ENCODE data around the gene TMEM51. TPM values are rescaled to one million over a fixed set of nuclear protein-coding genes. Genes with fewer than 3 reads are reported as not detected.
"Not testable (repeated sequence)": the region's sequence is repeated elsewhere in the genome, so short reads cannot be mapped to it uniquely, and the experiment has no call there.

TMEM51 gene
- total RNA-seq, 2 experiments from 2014 or later, result 0.14 to 0.15 TPM

DNA sequence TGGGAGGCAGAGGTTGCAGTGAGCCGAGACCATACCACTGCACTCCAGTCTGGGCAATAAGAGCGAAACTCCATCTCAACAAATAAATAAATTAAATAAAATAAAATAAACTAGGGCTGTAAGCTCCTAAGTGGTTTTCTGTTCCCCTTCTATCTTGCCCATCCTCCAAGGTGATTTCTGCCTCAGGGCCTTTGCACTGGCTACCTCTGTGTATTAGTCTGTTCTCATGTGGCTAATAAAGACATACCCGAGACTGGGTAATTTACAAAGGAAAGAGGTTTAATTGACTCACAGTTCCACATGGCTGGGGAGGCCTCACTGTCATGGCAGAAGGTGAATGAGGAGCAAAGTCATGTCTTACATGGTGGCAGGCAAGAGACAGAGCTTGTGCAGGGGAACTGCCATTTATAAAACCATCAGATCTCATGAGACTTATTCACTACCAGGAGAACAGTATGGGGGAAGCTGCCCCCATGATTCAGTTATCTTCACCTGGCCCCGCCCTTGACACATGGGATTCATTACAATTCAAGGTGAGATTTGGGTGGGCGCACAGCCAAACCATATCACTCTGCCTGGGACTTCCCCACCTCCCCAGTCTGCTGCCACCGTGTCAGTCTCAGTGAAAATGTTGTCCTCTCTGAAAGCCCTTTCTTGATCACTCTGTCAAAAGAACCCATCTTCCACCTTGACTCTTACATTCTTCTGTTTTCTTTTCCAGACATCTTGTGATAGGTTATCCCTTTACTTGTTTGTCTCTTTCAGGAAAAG, 22.0 kb downstream of the TMEM51 start:
- peaks cover 19% of the 10 kb centered on the region for H3K4me1 Mint-ChIP-seq (ENCODE audit: low read depth)
- intact Hi-C loops (cut with micrococcal nuclease); H3K4me3 Mint-ChIP-seq; H3K9me3 Mint-ChIP-seq; H3K27ac Mint-ChIP-seq; H3K36me3 Mint-ChIP-seq (ENCODE audit: low read depth); H3K27me3 Mint-ChIP-seq (ENCODE audit: low read depth); CTCF ChIA-PET: not testable (repeated sequence)
- DNase-seq, result peak; percentile 13

- Mint-ChIP-seq H3K36me3 (ENCODE audit: low read depth) (no peaks in the 10 kb centered on the region), H3K27me3 (ENCODE audit: low read depth) (peaks cover 7% of the 10 kb centered on the region), H3K9me3 (peaks cover 3% of the 10 kb centered on the region), H3K4me1 (ENCODE audit: low read depth) (peaks cover 19% of the 10 kb centered on the region), H3K4me3 (no peak overlapping the region), H3K27ac (no peak overlapping the region)
- intact Hi-C loops (cut with micrococcal nuclease), result no loop called here
- no peak for DNase-seq
- CTCF ChIA-PET, result no interaction called here
These were observed 22.6 kb downstream of the TMEM51 start for GRCh38 chr1:15176120-15176519.

DNA sequence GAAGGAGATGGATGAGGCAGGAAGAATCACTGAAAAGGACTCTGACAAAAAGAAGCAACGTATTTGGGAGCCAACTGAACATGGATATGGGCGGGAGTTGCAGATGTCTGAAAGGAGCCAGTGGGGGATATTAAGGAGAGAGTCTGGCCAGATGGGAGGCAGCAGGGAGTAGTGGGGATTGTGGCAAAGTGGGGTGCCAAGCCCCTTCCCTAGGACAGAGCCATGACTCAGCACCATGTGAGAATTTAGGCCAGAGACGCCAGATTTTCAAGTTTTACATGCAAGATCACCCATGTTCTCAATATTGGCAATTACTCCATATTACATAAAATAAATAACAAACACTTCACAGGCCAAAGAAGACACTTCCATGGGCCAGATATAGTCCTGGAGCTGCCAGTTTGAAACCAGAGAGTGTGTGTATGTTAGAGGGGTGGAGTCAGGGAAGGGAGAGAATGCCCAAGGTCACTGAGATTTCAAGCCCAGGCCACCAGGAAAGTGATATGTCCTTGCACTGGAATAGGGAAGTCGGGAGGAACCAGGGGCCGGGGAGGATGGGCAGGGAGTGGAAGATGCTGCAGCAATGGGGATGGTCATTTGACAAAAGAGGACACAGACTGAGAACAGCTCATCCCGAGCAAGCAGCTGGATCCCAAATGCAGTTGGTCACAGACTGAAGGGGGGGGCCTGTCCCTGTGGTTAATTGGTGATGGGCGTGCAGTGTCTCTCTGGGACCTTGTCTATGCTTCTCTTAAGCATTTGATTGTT, 23.5 kb downstream of the TMEM51 start:
- H3K27me3 Mint-ChIP-seq (ENCODE audit: low read depth), result peaks cover 4% of the 10 kb centered on the region

DNA sequence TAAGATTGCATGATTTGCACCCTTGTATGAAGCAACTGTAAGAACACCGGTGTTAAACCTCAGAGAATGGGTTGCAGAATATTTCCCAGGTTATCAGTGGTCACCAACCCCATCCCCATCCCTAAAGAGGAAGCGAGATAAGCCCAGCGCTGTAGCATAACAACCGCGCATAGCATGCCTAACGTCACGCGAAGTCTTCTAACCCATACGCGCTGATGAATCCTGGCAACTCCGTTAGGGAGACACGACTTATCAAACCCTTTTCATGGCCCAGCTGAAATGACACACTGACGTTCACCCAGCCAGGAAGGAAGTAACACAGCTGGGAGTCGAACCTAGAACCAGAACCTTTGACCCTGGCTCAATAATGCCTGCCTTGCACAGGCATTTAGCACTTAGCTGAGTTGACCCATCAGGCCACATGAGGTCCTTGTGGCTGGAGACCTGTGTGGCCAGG, 24.2 kb downstream of the TMEM51 start:
- Mint-ChIP-seq H3K36me3 (ENCODE audit: low read depth) (no peaks in the 10 kb centered on the region), H3K27ac (no peak overlapping the region), H3K4me1 (ENCODE audit: low read depth) (peaks cover 19% of the 10 kb centered on the region), H3K4me3 (no peak overlapping the region), H3K9me3 (peaks cover 3% of the 10 kb centered on the region), H3K27me3 (ENCODE audit: low read depth) (peaks cover 4% of the 10 kb centered on the region)
- intact Hi-C loops (cut with micrococcal nuclease), result no loop called here
- no peak for DNase-seq
- CTCF ChIA-PET, result no interaction called here

More for the DNA sequence above, 23.5 kb downstream of the TMEM51 start:
- no peak overlapping the region for H3K4me3 Mint-ChIP-seq
- DNase-seq, result no peak
- intact Hi-C loops (cut with micrococcal nuclease), result no loop called here
- no peak overlapping the region for H3K27ac Mint-ChIP-seq
- no peaks in the 10 kb centered on the region for H3K36me3 Mint-ChIP-seq (ENCODE audit: low read depth)
- CTCF ChIA-PET, result no interaction called here
- peaks cover 3% of the 10 kb centered on the region for H3K9me3 Mint-ChIP-seq
- peaks cover 19% of the 10 kb centered on the region for H3K4me1 Mint-ChIP-seq (ENCODE audit: low read depth)

GRCh38 chr1:15178571-15179484, 25.3 kb downstream of the TMEM51 start:
- Mint-ChIP-seq H3K4me3 (no peak overlapping the region), H3K27ac (no peak overlapping the region), H3K27me3 (ENCODE audit: low read depth) (peaks cover 4% of the 10 kb centered on the region), H3K36me3 (ENCODE audit: low read depth) (no peaks in the 10 kb centered on the region), H3K4me1 (ENCODE audit: low read depth) (peaks cover 16% of the 10 kb centered on the region), H3K9me3 (peaks cover 3% of the 10 kb centered on the region)
- DNase-seq, result no peak
- intact Hi-C loops (cut with micrococcal nuclease), result no loop called here
- CTCF ChIA-PET, result interaction anchor here (1.5 kb wide), 1 partner anchor 93 kb away, joined by 3 read pairs; no protein-coding TSS in a partner anchor

GRCh38 chr1:15179485-15179883, 25.9 kb downstream of the TMEM51 start:
- intact Hi-C loops (cut with micrococcal nuclease), result no loop called here
- CTCF ChIA-PET, result interaction anchor here (1.5 kb wide), 1 partner anchor 92 kb away, joined by 3 read pairs; no protein-coding TSS in a partner anchor
- peaks cover 7% of the 10 kb centered on the region for H3K27me3 Mint-ChIP-seq (ENCODE audit: low read depth)
- DNase-seq, result no peak
- H3K36me3 Mint-ChIP-seq (ENCODE audit: low read depth), result no peaks in the 10 kb centered on the region
- no peak overlapping the region for H3K27ac Mint-ChIP-seq
- H3K4me1 Mint-ChIP-seq (ENCODE audit: low read depth), result peaks cover 11% of the 10 kb centered on the region
- H3K4me3 Mint-ChIP-seq, result no peak overlapping the region
- H3K9me3 Mint-ChIP-seq, result peaks cover 3% of the 10 kb centered on the region

- Mint-ChIP-seq H3K4me3 (no peak overlapping the region), H3K9me3 (peaks cover 3% of the 10 kb centered on the region), H3K27ac (no peak overlapping the region), H3K4me1 (ENCODE audit: low read depth) (peaks cover 6% of the 10 kb centered on the region), H3K36me3 (ENCODE audit: low read depth) (no peaks in the 10 kb centered on the region), H3K27me3 (ENCODE audit: low read depth) (peaks cover 7% of the 10 kb centered on the region)
- no peak for DNase-seq
- intact Hi-C loops (cut with micrococcal nuclease), result no loop called here
- CTCF ChIA-PET, result interaction anchor here (0.8 to 1.5 kb wide), 2 partner anchors 92 kb away, joined by 3 read pairs; no protein-coding TSS in a partner anchor
These were observed 26.6 kb downstream of the TMEM51 start for GRCh38 chr1:15180189-15180588.

DNA sequence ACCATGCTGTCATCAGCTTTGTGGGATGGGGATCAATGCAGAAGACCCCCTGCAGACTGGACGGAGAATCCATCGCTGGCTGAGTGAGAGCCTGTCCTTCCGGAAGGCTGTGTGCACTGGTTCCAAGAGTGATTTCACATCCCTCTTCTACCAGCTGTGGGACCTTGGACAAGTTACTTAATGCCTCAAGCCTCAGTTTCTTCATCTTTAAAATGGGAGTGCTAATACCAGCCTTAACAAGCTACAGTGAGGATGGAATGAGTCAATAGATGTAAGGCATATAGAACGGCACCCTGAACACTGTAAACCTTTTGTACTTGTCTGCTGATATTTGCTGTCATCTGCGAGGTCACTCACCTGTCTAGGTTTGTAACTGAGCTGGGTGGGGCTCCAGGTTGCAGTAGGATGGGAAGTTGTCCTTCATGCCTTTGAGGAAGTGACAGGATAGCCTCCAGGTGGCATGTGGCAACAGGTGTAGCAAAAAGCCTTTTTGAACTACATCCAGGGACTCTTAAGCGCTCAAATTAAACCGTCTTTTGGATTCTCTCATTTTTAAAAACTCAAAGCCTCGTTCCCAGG, 27.5 kb downstream of the TMEM51 start:
- Mint-ChIP-seq H3K36me3 (ENCODE audit: low read depth) (no peaks in the 10 kb centered on the region), H3K4me3 (no peak overlapping the region), H3K27ac (no peak overlapping the region), H3K4me1 (ENCODE audit: low read depth) (no peaks in the 10 kb centered on the region), H3K9me3 (no peaks in the 10 kb centered on the region), H3K27me3 (ENCODE audit: low read depth) (peaks cover 7% of the 10 kb centered on the region)
- CTCF ChIA-PET, result interaction anchor here (0.8 kb wide), 1 partner anchor 91 kb away, joined by 3 read pairs; no protein-coding TSS in a partner anchor
- intact Hi-C loops (cut with micrococcal nuclease), result no loop called here
- DNase-seq, result no peak

- Mint-ChIP-seq H3K27me3 (ENCODE audit: low read depth) (peaks cover 3% of the 10 kb centered on the region), H3K4me1 (ENCODE audit: low read depth) (no peaks in the 10 kb centered on the region), H3K27ac (no peak overlapping the region), H3K4me3 (no peak overlapping the region), H3K9me3 (no peaks in the 10 kb centered on the region), H3K36me3 (ENCODE audit: low read depth) (no peaks in the 10 kb centered on the region)
- intact Hi-C loops (cut with micrococcal nuclease), result no loop called here
- DNase-seq, result no peak
- CTCF ChIA-PET, result no interaction called here
These were observed 28.0 kb downstream of the TMEM51 start for GRCh38 chr1:15181564-15181963.

GRCh38 chr1:15184436-15185241, 31.1 kb downstream of the TMEM51 start:
- CTCF ChIA-PET, result interaction anchor here (0.6 to 1.2 kb wide), 2 partner anchors 11 to 56 kb away, joined by 4 to 5 read pairs; no protein-coding TSS in a partner anchor
- DNase-seq, result no peak
- Mint-ChIP-seq H3K36me3 (ENCODE audit: low read depth) (no peaks in the 10 kb centered on the region), H3K27ac (no peak overlapping the region), H3K27me3 (ENCODE audit: low read depth) (peaks cover 3% of the 10 kb centered on the region), H3K4me1 (ENCODE audit: low read depth) (no peaks in the 10 kb centered on the region), H3K4me3 (no peak overlapping the region), H3K9me3 (no peaks in the 10 kb centered on the region)
- intact Hi-C loops (cut with micrococcal nuclease), result no loop called here

DNA sequence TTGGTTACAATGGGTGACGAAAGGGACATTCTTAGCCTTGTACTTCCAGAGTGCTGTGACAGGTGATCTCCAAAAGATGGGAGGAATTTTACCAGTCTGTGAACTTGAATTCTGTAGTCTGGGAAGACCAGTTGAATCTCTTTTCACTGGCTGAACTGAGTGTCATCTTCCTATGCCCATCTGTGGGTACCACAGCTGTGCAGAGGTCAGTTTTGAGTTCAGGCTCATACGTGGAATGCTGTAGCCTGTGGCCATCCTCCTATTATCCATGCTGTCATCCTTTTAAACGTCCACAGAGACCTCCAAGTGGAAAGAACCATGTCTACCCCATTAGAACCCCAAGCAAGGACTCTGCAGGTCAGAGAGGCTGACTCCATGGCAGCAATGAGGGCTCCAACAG, 32.1 kb downstream of the TMEM51 start:
- peaks cover 3% of the 10 kb centered on the region for H3K27me3 Mint-ChIP-seq (ENCODE audit: low read depth)
- intact Hi-C loops (cut with micrococcal nuclease), result no loop called here
- no peaks in the 10 kb centered on the region for H3K4me1 Mint-ChIP-seq (ENCODE audit: low read depth)
- no peak for DNase-seq
- CTCF ChIA-PET, result no interaction called here
- H3K27ac Mint-ChIP-seq, result no peak overlapping the region
- no peaks in the 10 kb centered on the region for H3K36me3 Mint-ChIP-seq (ENCODE audit: low read depth)
- no peak overlapping the region for H3K4me3 Mint-ChIP-seq
- no peaks in the 10 kb centered on the region for H3K9me3 Mint-ChIP-seq
